ENCODE measurements around the gene COL24A1.

The COL24A1 gene

GRCh38 chr1:85830837-85831236 lies 325.7 kb downstream of the COL24A1 start:
- Histone ChIP-seq H3K79me2 (ENCODE audit: control insufficient read depth, insufficient read depth, low read length) (no peaks in the 10 kb centered on the region), H3K56ac (ENCODE audit: low read length) (no peak overlapping the region), H2BK15ac (replicated peaks; ENCODE audit: low read depth) (no peak overlapping the region), H3K27me3 (ENCODE audit: insufficient read depth, low read length, poor library complexity) (no peaks in the 10 kb centered on the region), H2BK120ac (ENCODE audit: low read depth, low read length) (no peak overlapping the region), H3K9ac (ENCODE audit: low read length) (no peak overlapping the region), H3K4me2 (ENCODE audit: low read length) (no peak overlapping the region), H3K23ac (ENCODE audit: low read length) (no peak overlapping the region), H3K4ac (ENCODE audit: low read depth, low read length) (no peak overlapping the region), H3K79me1 (ENCODE audit: low read length) (no peaks in the 10 kb centered on the region), H4K5ac (ENCODE audit: low read length) (no peak overlapping the region), H4K8ac (ENCODE audit: low read depth, low read length) (no peak overlapping the region), H3K27ac (ENCODE audit: low read depth, low read length) (no peak overlapping the region), H3K36me3 (ENCODE audit: control insufficient read depth, insufficient read depth, low read length) (no peaks in the 10 kb centered on the region), H2AK5ac (ENCODE audit: low read length) (no peak overlapping the region), H3K4me3 (ENCODE audit: low read length) (no peak overlapping the region), H3K18ac (ENCODE audit: low read length) (no peak overlapping the region), H3K4me1 (ENCODE audit: control insufficient read depth, low read depth, low read length) (no peaks in the 10 kb centered on the region), H2BK5ac (ENCODE audit: low read length) (no peak overlapping the region)
- DNase-seq, result no peak
- WGBS (ENCODE audit: extremely low coverage, insufficient coverage, low lambda C conversion rate), result no CpG with 5 or more reads among the region's 8 CpGs

DNA sequence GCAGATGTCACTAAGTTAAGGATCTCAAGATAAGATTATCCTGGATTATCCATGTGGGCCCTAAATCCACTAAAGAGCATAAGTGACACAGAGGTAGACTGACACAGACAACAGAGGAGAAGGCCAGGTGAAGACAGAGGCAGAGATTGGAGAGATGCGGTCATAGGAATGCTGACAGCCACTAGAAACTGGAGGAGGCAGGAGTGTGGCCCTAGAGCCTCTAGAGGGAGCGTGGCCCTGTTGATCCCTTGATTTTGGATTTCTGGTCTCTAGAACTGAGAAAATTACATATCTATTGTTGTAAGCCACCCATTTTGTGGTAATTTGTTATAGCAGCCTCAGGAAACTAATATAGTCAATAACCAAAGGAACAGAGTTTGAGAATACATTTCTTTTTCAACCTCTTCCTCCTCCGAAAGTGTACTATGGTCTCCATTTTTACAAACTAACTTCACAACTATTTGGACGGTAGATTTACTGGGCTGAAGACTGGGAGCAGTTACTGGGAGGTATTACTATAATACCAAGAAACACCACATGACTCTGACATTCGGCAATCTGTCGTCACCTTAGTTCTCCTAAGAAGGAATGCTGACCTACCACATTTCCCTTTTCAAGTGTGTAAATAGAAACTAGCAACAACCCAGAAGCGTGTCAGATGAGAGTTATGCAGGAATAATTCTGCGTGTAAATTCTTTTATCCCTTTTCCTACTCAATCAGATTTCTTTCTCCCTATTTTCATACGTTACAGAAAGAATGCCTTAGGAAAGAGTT lies 332.3 kb downstream of the COL24A1 start:
- WGBS (ENCODE audit: extremely low coverage, insufficient coverage, low lambda C conversion rate), result no CpG with 5 or more reads among the region's 9 CpGs
- Histone ChIP-seq H3K79me2 (ENCODE audit: control insufficient read depth, insufficient read depth, low read length) (no peaks in the 10 kb centered on the region), H3K4me1 (ENCODE audit: control insufficient read depth, low read depth, low read length) (no peaks in the 10 kb centered on the region), H2BK15ac (replicated peaks; ENCODE audit: low read depth) (no peak overlapping the region), H3K4me3 (ENCODE audit: low read length) (no peak overlapping the region), H3K56ac (ENCODE audit: low read length) (no peak overlapping the region), H3K4me2 (ENCODE audit: low read length) (no peak overlapping the region), H3K27ac (ENCODE audit: low read depth, low read length) (no peak overlapping the region), H3K36me3 (ENCODE audit: control insufficient read depth, insufficient read depth, low read length) (no peaks in the 10 kb centered on the region), H3K9ac (ENCODE audit: low read length) (no peak overlapping the region), H3K18ac (ENCODE audit: low read length) (no peak overlapping the region), H3K27me3 (ENCODE audit: insufficient read depth, low read length, poor library complexity) (no peaks in the 10 kb centered on the region), H3K79me1 (ENCODE audit: low read length) (no peaks in the 10 kb centered on the region), H4K8ac (ENCODE audit: low read depth, low read length) (no peak overlapping the region), H2AK5ac (ENCODE audit: low read length) (no peak overlapping the region), H4K5ac (ENCODE audit: low read length) (no peak overlapping the region), H2BK120ac (ENCODE audit: low read depth, low read length) (no peak overlapping the region), H3K4ac (ENCODE audit: low read depth, low read length) (no peak overlapping the region), H2BK5ac (ENCODE audit: low read length) (no peak overlapping the region), H3K23ac (ENCODE audit: low read length) (no peak overlapping the region)
- DNase-seq, result peak; percentile 43

- no peak overlapping the region for H3K18ac ChIP-seq (ENCODE audit: low read length)
- no peak overlapping the region for H3K4me3 ChIP-seq (ENCODE audit: low read length)
- H3K79me1 ChIP-seq (ENCODE audit: low read length), result no peaks in the 10 kb centered on the region
- no peak overlapping the region for H4K8ac ChIP-seq (ENCODE audit: low read depth, low read length)
- H2BK5ac ChIP-seq (ENCODE audit: low read length), result no peak overlapping the region
- no peaks in the 10 kb centered on the region for H3K36me3 ChIP-seq (ENCODE audit: control insufficient read depth, insufficient read depth, low read length)
- no peak overlapping the region for H3K4me2 ChIP-seq (ENCODE audit: low read length)
- no peak overlapping the region for H3K56ac ChIP-seq (ENCODE audit: low read length)
- H2BK15ac ChIP-seq (replicated peaks; ENCODE audit: low read depth), result no peak overlapping the region
- DNase-seq, result no peak
- no peak overlapping the region for H3K9ac ChIP-seq (ENCODE audit: low read length)
- H2BK120ac ChIP-seq (ENCODE audit: low read depth, low read length), result no peak overlapping the region
- H3K27me3 ChIP-seq (ENCODE audit: insufficient read depth, low read length, poor library complexity), result no peaks in the 10 kb centered on the region
- H2AK5ac ChIP-seq (ENCODE audit: low read length), result no peak overlapping the region
- no peak overlapping the region for H4K5ac ChIP-seq (ENCODE audit: low read length)
- H3K4me1 ChIP-seq (ENCODE audit: control insufficient read depth, low read depth, low read length), result no peaks in the 10 kb centered on the region
- H3K79me2 ChIP-seq (ENCODE audit: control insufficient read depth, insufficient read depth, low read length), result no peaks in the 10 kb centered on the region
- WGBS (ENCODE audit: extremely low coverage, insufficient coverage, low lambda C conversion rate), result no CpG with 5 or more reads among the region's 4 CpGs
- no peak overlapping the region for H3K27ac ChIP-seq (ENCODE audit: low read depth, low read length)
- H3K23ac ChIP-seq (ENCODE audit: low read length), result no peak overlapping the region
- H3K4ac ChIP-seq (ENCODE audit: low read depth, low read length), result no peak overlapping the region
Observed at GRCh38 chr1:85822696-85823095, 333.9 kb downstream of the COL24A1 start.

DNA sequence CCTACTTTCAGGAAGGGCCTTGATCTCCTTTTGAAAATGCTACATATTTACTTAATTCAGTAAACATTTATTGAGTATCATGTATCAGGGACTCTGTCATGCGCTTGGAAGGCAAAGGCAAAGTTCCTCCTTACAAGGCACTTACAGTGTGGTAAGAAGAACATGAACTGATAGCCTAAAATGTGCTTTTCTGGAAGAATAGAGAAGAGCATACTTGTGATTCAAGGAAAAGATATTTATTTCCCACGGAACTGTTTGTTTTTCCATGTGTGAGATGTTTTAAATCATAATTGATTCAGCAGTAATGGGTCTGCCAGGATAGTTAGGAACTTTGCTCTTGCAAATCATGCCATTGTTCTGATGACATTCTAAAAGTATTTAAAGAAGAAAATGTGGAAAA lies 338.2 kb downstream of the COL24A1 start:
- no CpG with 5 or more reads among the region's 2 CpGs for WGBS (ENCODE audit: extremely low coverage, insufficient coverage, low lambda C conversion rate)
- Histone ChIP-seq H2BK120ac (ENCODE audit: low read depth, low read length) (no peak overlapping the region), H3K36me3 (ENCODE audit: control insufficient read depth, insufficient read depth, low read length) (no peaks in the 10 kb centered on the region), H3K56ac (ENCODE audit: low read length) (no peak overlapping the region), H3K4me3 (ENCODE audit: low read length) (no peak overlapping the region), H3K9ac (ENCODE audit: low read length) (no peak overlapping the region), H3K4me1 (ENCODE audit: control insufficient read depth, low read depth, low read length) (no peaks in the 10 kb centered on the region), H3K23ac (ENCODE audit: low read length) (no peak overlapping the region), H2BK15ac (replicated peaks; ENCODE audit: low read depth) (no peak overlapping the region), H2BK5ac (ENCODE audit: low read length) (no peak overlapping the region), H3K27me3 (ENCODE audit: insufficient read depth, low read length, poor library complexity) (no peaks in the 10 kb centered on the region), H3K79me2 (ENCODE audit: control insufficient read depth, insufficient read depth, low read length) (no peaks in the 10 kb centered on the region), H3K18ac (ENCODE audit: low read length) (no peak overlapping the region), H2AK5ac (ENCODE audit: low read length) (no peak overlapping the region), H3K4me2 (ENCODE audit: low read length) (no peak overlapping the region), H4K8ac (ENCODE audit: low read depth, low read length) (no peak overlapping the region), H3K27ac (ENCODE audit: low read depth, low read length) (no peak overlapping the region), H4K5ac (ENCODE audit: low read length) (no peak overlapping the region), H3K4ac (ENCODE audit: low read depth, low read length) (no peak overlapping the region), H3K79me1 (ENCODE audit: low read length) (no peaks in the 10 kb centered on the region)
- DNase-seq, result peak; percentile 23

DNA sequence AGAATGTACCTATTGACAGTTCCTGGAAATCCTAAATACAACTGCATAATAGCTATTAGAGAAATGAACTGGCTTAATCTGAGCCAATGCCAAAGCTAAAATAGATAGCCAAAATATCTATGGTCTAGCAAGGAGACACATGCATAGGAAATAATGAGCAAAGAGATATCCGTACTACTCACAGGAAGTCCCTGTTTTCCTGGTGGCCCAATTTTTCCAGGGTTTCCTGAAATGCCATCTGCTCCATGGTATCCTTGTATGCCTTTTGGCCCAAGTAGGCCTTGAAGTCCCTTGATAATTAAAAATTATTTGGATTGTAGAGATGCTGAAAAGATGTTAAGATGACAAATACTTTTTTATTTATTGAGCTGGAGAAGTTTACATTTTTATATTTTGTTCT lies 340.0 kb downstream of the COL24A1 start:
- no peak overlapping the region for H4K5ac ChIP-seq (ENCODE audit: low read length)
- H3K18ac ChIP-seq (ENCODE audit: low read length), result no peak overlapping the region
- no peaks in the 10 kb centered on the region for H3K4me1 ChIP-seq (ENCODE audit: control insufficient read depth, low read depth, low read length)
- H2AK5ac ChIP-seq (ENCODE audit: low read length), result no peak overlapping the region
- H3K56ac ChIP-seq (ENCODE audit: low read length), result no peak overlapping the region
- no peak for DNase-seq
- no peak overlapping the region for H3K4me2 ChIP-seq (ENCODE audit: low read length)
- no peak overlapping the region for H3K4me3 ChIP-seq (ENCODE audit: low read length)
- no peak overlapping the region for H2BK15ac ChIP-seq (replicated peaks; ENCODE audit: low read depth)
- H2BK5ac ChIP-seq (ENCODE audit: low read length), result no peak overlapping the region
- H3K23ac ChIP-seq (ENCODE audit: low read length), result no peak overlapping the region
- H3K27me3 ChIP-seq (ENCODE audit: insufficient read depth, low read length, poor library complexity), result no peaks in the 10 kb centered on the region
- H3K79me1 ChIP-seq (ENCODE audit: low read length), result no peaks in the 10 kb centered on the region
- no peak overlapping the region for H2BK120ac ChIP-seq (ENCODE audit: low read depth, low read length)
- no CpG with 5 or more reads among the region's 1 CpG for WGBS (ENCODE audit: extremely low coverage, insufficient coverage, low lambda C conversion rate)
- H3K36me3 ChIP-seq (ENCODE audit: control insufficient read depth, insufficient read depth, low read length), result no peaks in the 10 kb centered on the region
- H3K4ac ChIP-seq (ENCODE audit: low read depth, low read length), result no peak overlapping the region
- no peak overlapping the region for H4K8ac ChIP-seq (ENCODE audit: low read depth, low read length)
- no peaks in the 10 kb centered on the region for H3K79me2 ChIP-seq (ENCODE audit: control insufficient read depth, insufficient read depth, low read length)
- H3K9ac ChIP-seq (ENCODE audit: low read length), result no peak overlapping the region
- H3K27ac ChIP-seq (ENCODE audit: low read depth, low read length), result no peak overlapping the region

DNA sequence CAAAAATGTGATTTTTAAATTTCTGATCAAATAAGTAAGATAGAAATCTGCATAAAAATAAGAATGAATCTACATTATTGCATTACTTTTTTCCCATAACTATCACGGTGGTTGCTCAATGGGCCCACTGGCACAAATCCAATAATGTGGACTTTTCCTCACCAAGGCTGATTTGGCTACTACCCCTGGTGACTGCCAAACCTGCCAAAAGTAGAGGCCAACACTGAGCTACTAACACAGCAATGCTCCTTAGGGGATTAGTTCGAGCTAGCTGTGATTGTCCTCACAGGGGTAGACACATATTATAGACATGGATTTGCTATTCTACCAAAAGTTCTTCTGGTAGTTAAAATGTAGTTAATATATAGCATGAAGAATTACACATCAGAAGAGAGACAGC lies 340.7 kb downstream of the COL24A1 start:
- H2BK5ac ChIP-seq (ENCODE audit: low read length), result no peak overlapping the region
- H2BK120ac ChIP-seq (ENCODE audit: low read depth, low read length), result no peak overlapping the region
- H3K36me3 ChIP-seq (ENCODE audit: control insufficient read depth, insufficient read depth, low read length), result no peaks in the 10 kb centered on the region
- H2BK15ac ChIP-seq (replicated peaks; ENCODE audit: low read depth), result no peak overlapping the region
- H3K79me2 ChIP-seq (ENCODE audit: control insufficient read depth, insufficient read depth, low read length), result no peaks in the 10 kb centered on the region
- H4K5ac ChIP-seq (ENCODE audit: low read length), result no peak overlapping the region
- no peak overlapping the region for H3K23ac ChIP-seq (ENCODE audit: low read length)
- H3K4me3 ChIP-seq (ENCODE audit: low read length), result no peak overlapping the region
- no peaks in the 10 kb centered on the region for H3K4me1 ChIP-seq (ENCODE audit: control insufficient read depth, low read depth, low read length)
- H2AK5ac ChIP-seq (ENCODE audit: low read length), result no peak overlapping the region
- H3K27me3 ChIP-seq (ENCODE audit: insufficient read depth, low read length, poor library complexity), result no peaks in the 10 kb centered on the region
- no peak overlapping the region for H3K18ac ChIP-seq (ENCODE audit: low read length)
- DNase-seq, result no peak
- H4K8ac ChIP-seq (ENCODE audit: low read depth, low read length), result no peak overlapping the region
- no peak overlapping the region for H3K9ac ChIP-seq (ENCODE audit: low read length)
- no peak overlapping the region for H3K4ac ChIP-seq (ENCODE audit: low read depth, low read length)
- no peaks in the 10 kb centered on the region for H3K79me1 ChIP-seq (ENCODE audit: low read length)
- H3K56ac ChIP-seq (ENCODE audit: low read length), result no peak overlapping the region
- H3K4me2 ChIP-seq (ENCODE audit: low read length), result no peak overlapping the region
- no peak overlapping the region for H3K27ac ChIP-seq (ENCODE audit: low read depth, low read length)
- WGBS (ENCODE audit: extremely low coverage, insufficient coverage, low lambda C conversion rate), result no CpG with 5 or more reads among the region's 2 CpGs

Data from mesendoderm (in vitro differentiated cells).